ENCODE measurements around the gene PTPRN2. TPM values are rescaled to one million over a fixed set of nuclear protein-coding genes. Genes with fewer than 3 reads are reported as not detected.

Gene PTPRN2
- total RNA-seq, 1 experiment from 2014 or later, result 2.1 TPM

GRCh38 chr7:157690058-157690832 lies 897.4 kb downstream of the PTPRN2 start:
- intact Hi-C loops (cut with micrococcal nuclease), result no loop called here
- RAD21 ChIA-PET (ENCODE audit: low non-redundant PET in 1 of 2, low total read pairs in 2 of 2, uncharacterized antibody in 2 of 2, unreplicated experiment in 2 of 2), result no interaction called here
- ATAC-seq, result peak; percentile 61

DNA sequence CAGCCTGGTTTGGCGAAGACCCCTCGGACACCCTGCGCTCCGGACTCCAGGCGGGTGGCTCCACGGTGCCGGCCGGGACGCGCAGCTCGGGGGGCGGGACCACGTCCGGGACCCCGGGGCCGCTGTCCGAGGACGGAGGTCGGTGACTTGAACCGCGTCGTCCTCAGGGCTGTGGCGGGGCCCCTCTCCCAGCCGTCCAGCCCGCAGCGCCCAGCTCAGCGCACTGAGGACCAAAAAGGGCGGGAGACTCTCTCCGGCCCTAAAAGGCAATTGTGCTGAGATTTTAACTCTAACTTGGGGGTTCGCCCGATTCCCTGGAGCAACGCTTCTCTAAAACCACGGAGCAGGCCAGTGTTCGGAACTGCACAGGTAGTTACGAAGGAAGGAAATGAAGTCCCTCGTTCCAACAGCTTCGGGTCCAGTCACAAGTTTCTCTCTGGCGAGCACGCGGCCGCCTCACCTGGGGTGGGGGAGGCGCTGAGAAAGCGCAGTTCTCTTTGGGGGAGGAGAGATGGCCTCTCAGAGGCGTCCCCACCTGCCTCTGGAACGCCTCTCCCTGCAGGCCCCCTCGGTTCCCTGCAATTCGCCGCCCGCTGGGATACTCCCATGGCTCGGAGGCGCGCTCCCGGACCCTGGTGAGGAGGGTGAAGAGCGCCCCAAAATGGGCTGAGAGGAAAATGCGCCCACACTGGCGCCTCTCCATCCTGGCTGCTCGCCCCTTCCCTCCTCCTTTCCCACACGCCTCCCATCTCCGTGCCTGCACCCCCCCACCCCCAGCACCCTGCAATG lies 898.2 kb downstream of the PTPRN2 start:
- RAD21 ChIA-PET (ENCODE audit: low non-redundant PET in 1 of 2, low total read pairs in 2 of 2, uncharacterized antibody in 2 of 2, unreplicated experiment in 2 of 2), result no interaction called here
- Histone ChIP-seq H3K9me2 (ENCODE audit: insufficient read depth) (no peaks in the 10 kb centered on the region), H3K9ac (ENCODE audit: low read length) (peak overlapping the region; percentile 76), H3K4me1 (ENCODE audit: control insufficient read depth in 1 of 2, insufficient read depth in 2 of 2, low read length in 2 of 2) (peaks cover 0 to 13% of the 10 kb centered on the region in 2 experiments; a peak in 3 of 4 replicates), H3K4me3 (replicated peaks in 1 of 2; ENCODE audit: low read depth in 1 of 2, low read length in 2 of 2) (peak overlapping the region; percentile 76 to 81), H3K27ac (ENCODE audit: low read depth, low read length) (no peak overlapping the region; the same call in 1 of the 2 replicates), H2AFZ (ENCODE audit: low read depth, low read length, poor library complexity, severe bottlenecking) (no peak overlapping the region), H3K27me3 (ENCODE audit: insufficient read depth, low read length) (no peaks in the 10 kb centered on the region), H3K9me3 (ENCODE audit: control insufficient read depth in 1 of 2, insufficient read depth in 1 of 2, low read depth in 1 of 2, low read length in 2 of 2) (no peaks in the 10 kb centered on the region), H3K36me3 (ENCODE audit: control insufficient read depth in 1 of 2, insufficient read depth in 2 of 2, low read length in 2 of 2) (no peaks in the 10 kb centered on the region), H3K79me2 (ENCODE audit: insufficient read depth, low read length) (peaks cover 7% of the 10 kb centered on the region; the same call in 1 of the 2 replicates), H4K20me1 (ENCODE audit: insufficient read depth) (no peaks in the 10 kb centered on the region), H3K4me2 (ENCODE audit: low read length) (peak overlapping the region; percentile 96)
- CTCF ChIA-PET, result no interaction called here
- DNase-seq (ENCODE audit: low read depth, low spot score) (no peak), ATAC-seq (peak; percentile 6; the same call in 1 of the 2 replicates)
- TSS peak; percentile 31 for BruUV-seq (replicated peaks)
- POLR2A ChIA-PET, result no interaction called here
- intact Hi-C loops (cut with micrococcal nuclease), result loop anchor here (10.0 kb wide), 1 partner anchor 255 kb away; no protein-coding TSS in a partner anchor
- no peak for TF ChIP-seq MAX (IDR thresholded peaks at IDR 0.05)
- peak; percentile 65 for TF ChIP-seq RAD21 (IDR thresholded peaks at IDR 0.05; ENCODE audit: low read depth)

More at GRCh38 chr7:157690058-157690832, 897.4 kb downstream of the PTPRN2 start:
- POLR2A ChIA-PET, result no interaction called here
- H3K36me3 ChIP-seq (ENCODE audit: control insufficient read depth in 1 of 2, insufficient read depth in 2 of 2, low read length in 2 of 2), result no peaks in the 10 kb centered on the region
- no peak for DNase-seq (ENCODE audit: low read depth, low spot score)
- TF ChIP-seq POLR2AphosphoS5 (IDR thresholded peaks at IDR 0.05; ENCODE audit: low read depth, low read length) (peak; percentile 63), POLR2A (IDR thresholded peaks at IDR 0.05; ENCODE audit: borderline replicate concordance, extremely low read depth, insufficient read depth, insufficient read length) (peak; percentile 36), ZNF274 (IDR thresholded peaks at IDR 0.05; ENCODE audit: low read depth, low read length) (no peak), ZFX (IDR thresholded peaks at IDR 0.05) (peak; percentile 77)
- H3K4me3 ChIP-seq (replicated peaks in 1 of 2; ENCODE audit: low read depth in 1 of 2, low read length in 2 of 2), result peak overlapping the region; percentile 76 to 81
- H3K4me2 ChIP-seq (ENCODE audit: low read length), result peak overlapping the region; percentile 96
- no TSS peak for BruUV-seq (replicated peaks)
- H3K4me1 ChIP-seq (ENCODE audit: control insufficient read depth in 1 of 2, insufficient read depth in 2 of 2, low read length in 2 of 2), result peaks cover 0 to 13% of the 10 kb centered on the region in 2 experiments; a peak in 3 of 4 replicates
- CTCF ChIA-PET, result no interaction called here
- no peaks in the 10 kb centered on the region for H4K20me1 ChIP-seq (ENCODE audit: insufficient read depth)
- no peaks in the 10 kb centered on the region for H3K9me2 ChIP-seq (ENCODE audit: insufficient read depth)
- no peaks in the 10 kb centered on the region for H3K9me3 ChIP-seq (ENCODE audit: control insufficient read depth in 1 of 2, insufficient read depth in 1 of 2, low read depth in 1 of 2, low read length in 2 of 2)
- H3K27me3 ChIP-seq (ENCODE audit: insufficient read depth, low read length), result no peaks in the 10 kb centered on the region
- H2AFZ ChIP-seq (ENCODE audit: low read depth, low read length, poor library complexity, severe bottlenecking), result no peak overlapping the region
- peak overlapping the region; percentile 76 for H3K9ac ChIP-seq (ENCODE audit: low read length)
- peak overlapping the region; percentile 71; the same call in 1 of the 2 replicates for H3K27ac ChIP-seq (ENCODE audit: low read depth, low read length)
- H3K79me2 ChIP-seq (ENCODE audit: insufficient read depth, low read length), result peaks cover 7% of the 10 kb centered on the region; the same call in 1 of the 2 replicates
